IMR-90 (cell line): ENCODE data around the gene CCDC97. TPM values are rescaled to one million over a fixed set of nuclear protein-coding genes. Genes with fewer than 3 reads are reported as not detected.
"Not testable (repeated sequence)": the region's sequence is repeated elsewhere in the genome, so short reads cannot be mapped to it uniquely, and the experiment has no call there.

Source experiments
- ATAC-seq: fragments of 200-7000 bp; cut with Tn5 transposase; 2 replicates; pipeline ENCODE4 v1.9.1; 2020; ENCODE audit warnings: low read depth, mild to moderate bottlenecking, moderate library complexity
- BruUV-seq: library from RNA; stranded (reverse); fragments of 400-500 nt; replicated peaks from 2 replicates; lab custom pipeline; 2021; lab: Mats Ljungman, UMichigan
- CTCF ChIA-PET: fragments of 300-600 bp; formaldehyde crosslinking; extraction: SDS; loops from one replicate; lab custom pipeline; 2021; ENCODE audit warnings: antibody characterized with exemption; lab: Yijun Ruan, JAX
- POLR2A ChIA-PET: fragments of 300-600 bp; sonication (Branson Sonifier 250); formaldehyde crosslinking; loops from one replicate; lab custom pipeline; 2022; ENCODE audit warnings: antibody characterized with exemption; ENCODE audit not compliant: unreplicated experiment; lab: Charles Lee
- DNase-seq: peaks from one replicate; pipeline ENCODE4 v3.0.0; 2013
- H2AFZ ChIP-seq: replicated peaks from 2 replicates; pipeline ENCODE3; 2013; ENCODE audit warnings: low read length, mild to moderate bottlenecking; ENCODE audit not compliant: poor library complexity
- H2AK5ac ChIP-seq: 2 replicates; pipeline ENCODE4 v1.6.1; 2013; ENCODE audit warnings: low read depth, low read length, inconsistent platforms
- H2AK9ac ChIP-seq: replicated peaks from 2 replicates; pipeline ENCODE3; 2013; ENCODE audit warnings: mild to moderate bottlenecking, low read depth, low read length, moderate library complexity; ENCODE audit not compliant: poor library complexity
- H2BK120ac ChIP-seq: 2 replicates; pipeline ENCODE4 v1.6.1; 2013; ENCODE audit warnings: low read depth, low read length, inconsistent platforms
- H2BK15ac ChIP-seq: 3 replicates; pipeline ENCODE4 v1.6.1; 2013; ENCODE audit warnings: low read depth, low read length, inconsistent platforms
- H2BK20ac ChIP-seq: 2 replicates; pipeline ENCODE4 v1.6.1; 2013; ENCODE audit warnings: low read depth, mild to moderate bottlenecking, inconsistent platforms, low read length, moderate library complexity
- H2BK5ac ChIP-seq: 2 replicates; pipeline ENCODE4 v1.6.1; 2013; ENCODE audit warnings: mild to moderate bottlenecking, low read depth, low read length, inconsistent platforms; ENCODE audit not compliant: poor library complexity, severe bottlenecking
- H3K14ac ChIP-seq: replicated peaks from 2 replicates; pipeline ENCODE4 v1.6.1; 2013; ENCODE audit warnings: low read depth, low read length, inconsistent platforms
- H3K18ac ChIP-seq: 2 replicates; pipeline ENCODE4 v1.6.1; 2013; ENCODE audit warnings: low read depth, low read length, control low read depth
- H3K23ac ChIP-seq: 2 replicates; pipeline ENCODE4 v1.6.1; 2013; ENCODE audit warnings: low read depth, low read length, inconsistent platforms
- H3K27ac ChIP-seq: 2 replicates; pipeline ENCODE4 v1.5.1; 2013; ENCODE audit warnings: mild to moderate bottlenecking, control low read depth, low read length; ENCODE audit not compliant: insufficient read depth
- H3K27me3 ChIP-seq: 2 replicates; pipeline ENCODE4 v1.6.1; 2013; ENCODE audit warnings: low read length; ENCODE audit not compliant: control insufficient read depth, insufficient read depth
- H3K36me3 ChIP-seq: 2 replicates; pipeline ENCODE4 v1.6.1; 2013; ENCODE audit warnings: low read length, mixed read lengths; ENCODE audit not compliant: control insufficient read depth, insufficient read depth
- H3K4ac ChIP-seq: 2 replicates; pipeline ENCODE4 v1.6.1; 2013; ENCODE audit warnings: low read depth, low read length, inconsistent platforms
- H3K4me1 ChIP-seq: 2 replicates; pipeline ENCODE4 v1.6.1; 2013; ENCODE audit warnings: low read length, mixed read lengths; ENCODE audit not compliant: control insufficient read depth, insufficient read depth
- H3K4me2 ChIP-seq: 2 replicates; pipeline ENCODE4 v1.6.1; 2013; ENCODE audit warnings: low read depth, mild to moderate bottlenecking, control low read depth, low read length, moderate library complexity
- H3K4me3 ChIP-seq: 2 replicates; pipeline ENCODE4 v1.5.1; 2013; ENCODE audit warnings: low read depth, mild to moderate bottlenecking, control low read depth, low read length, moderate library complexity; ENCODE audit not compliant: insufficient read depth
- H3K56ac ChIP-seq: 2 replicates; pipeline ENCODE4 v1.6.1; 2013; ENCODE audit warnings: low read length, inconsistent platforms; ENCODE audit not compliant: insufficient read depth; ENCODE audit errors: extremely low read depth
- H3K79me1 ChIP-seq, 2 experiments: 2 replicates each; pipeline ENCODE4 v1.6.1; 2013; ENCODE audit warnings: low read length in 2 of 2, inconsistent platforms in 1 of 2, low read depth in 1 of 2
- H3K9ac ChIP-seq: 2 replicates; pipeline ENCODE4 v1.6.1; 2013; ENCODE audit warnings: low read depth, low read length, control low read depth
- H3K9me1 ChIP-seq: 2 replicates; pipeline ENCODE4 v1.6.1; 2013; ENCODE audit warnings: low read length, inconsistent platforms; ENCODE audit not compliant: insufficient read depth
- H3K9me3 ChIP-seq: 2 replicates; pipeline ENCODE4 v1.6.1; 2013; ENCODE audit warnings: low read length; ENCODE audit not compliant: control insufficient read depth, insufficient read depth
- H4K20me1 ChIP-seq: 2 replicates; pipeline ENCODE4 v1.6.1; 2013; ENCODE audit warnings: low read length, inconsistent platforms; ENCODE audit not compliant: insufficient read depth
- H4K5ac ChIP-seq: 2 replicates; pipeline ENCODE4 v1.6.1; 2013; ENCODE audit warnings: mild to moderate bottlenecking, low read depth, low read length, control low read depth
- H4K8ac ChIP-seq, 2 experiments: 2 replicates each; pipeline ENCODE4 v1.6.1; 2013; ENCODE audit warnings: low read depth in 2 of 2, low read length in 2 of 2, control low read depth in 1 of 2, inconsistent platforms in 1 of 2
- H4K91ac ChIP-seq: 2 replicates; pipeline ENCODE4 v1.6.1; 2013; ENCODE audit warnings: low read depth, low read length, inconsistent platforms; ENCODE audit not compliant: insufficient read depth
- CEBPB ChIP-seq: IDR thresholded peaks from 2 replicates; pipeline ENCODE4 v1.6.1; 2012; ENCODE audit warnings: low read depth, low read length, improper control_type of control experiment
- MAFK ChIP-seq: IDR thresholded peaks from 2 replicates; pipeline ENCODE4 v1.6.1; 2012; ENCODE audit warnings: low read depth, low read length, improper control_type of control experiment
- SMC3 ChIP-seq: fragments of 150-350 bp; IDR thresholded peaks from 2 replicates; pipeline ENCODE4 v1.6.1; 2016; ENCODE audit warnings: low read depth, mild to moderate bottlenecking, antibody characterized with exemption, low read length, moderate library complexity
- WGBS, 2 experiments: methylation state at CpG; one replicate each; pipeline versions ENCODE4 v1.1.5 to v1.1.7; 2013; ENCODE audit warnings: missing lambda C conversion rate in 2 of 2; ENCODE audit not compliant: insufficient read length in 1 of 2; ENCODE audit errors: extremely low coverage in 2 of 2; 5-methylcytosine and 5-hydroxymethylcytosine counted together
- dilution Hi-C: fragments of 300-500 bp; cut with HindIII; formaldehyde crosslinking; loops from one replicate; pipeline ENCODE4 v1.14.3; 2018; ENCODE audit warnings: low sequenced_read_pairs; ENCODE audit not compliant: unreplicated experiment
- in situ Hi-C: fragments of 300-500 bp; cut with MboI; formaldehyde crosslinking; loops from 3 replicates; pipeline ENCODE4 v1.14.3; 2019; ENCODE audit warnings: low sequenced_read_pairs, inconsistent platforms, mixed read lengths
- intact Hi-C: fragments of 100-400 bp; cut with micrococcal nuclease; formaldehyde crosslinking; loops from 2 replicates; pipeline ENCODE4 v1.10.0; 2022
- polyA plus RNA-seq, 3 experiments: library from polyadenylated mRNA; depleted of rRNA; stranded (reverse); fragments of >200 nt; gene quantifications; 2 replicates each; pipeline ENCODE4 v1.2.3, GENCODE V29; 2012; ENCODE audit warnings: low replicate concordance in 1 of 3
- total RNA-seq: library from RNA; depleted of rRNA; stranded (reverse); fragments of >200 nt; gene quantifications from 2 replicates; pipeline ENCODE4 v1.2.3, GENCODE V29; 2012

Gene CCDC97
- total and polyA plus RNA-seq, 2 of the 4 experiments (the other 2 are of a cell fraction), result 4.1 to 11.0 TPM

DNA sequence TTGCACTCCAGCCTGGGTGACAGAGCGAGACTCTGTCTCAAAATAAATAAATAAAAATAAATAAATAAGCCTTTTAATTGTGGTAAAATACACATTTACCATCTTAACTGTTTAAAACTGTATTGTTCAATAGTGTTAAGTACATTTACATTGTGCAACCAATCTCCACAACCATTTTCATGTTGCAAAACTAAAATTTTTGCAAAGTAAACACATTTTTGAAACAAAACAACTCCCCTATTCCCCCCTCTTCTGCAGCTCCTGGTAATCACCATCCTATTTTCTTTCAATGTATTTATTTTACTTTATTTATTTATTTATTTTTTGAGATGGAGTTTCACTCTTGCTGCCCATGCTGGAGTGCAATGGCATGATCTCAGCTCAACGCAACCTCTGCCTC is 59.8 kb downstream of the CCDC97 start:
- no peak overlapping the region for H2AK5ac ChIP-seq
- H4K91ac ChIP-seq, result no peak overlapping the region
- H3K4ac ChIP-seq, result no peak overlapping the region
- no peak overlapping the region for H3K14ac ChIP-seq
- no peak overlapping the region for H3K27ac ChIP-seq
- no peaks in the 10 kb centered on the region for H3K27me3 ChIP-seq
- no TSS peak for BruUV-seq
- H4K5ac ChIP-seq, result no peak overlapping the region
- H3K18ac ChIP-seq, result no peak overlapping the region
- no peak overlapping the region for H2BK120ac ChIP-seq
- POLR2A ChIA-PET, result no interaction called here
- DNase-seq, result no peak
- no peak overlapping the region for H3K23ac ChIP-seq
- H3K36me3 ChIP-seq, result no peaks in the 10 kb centered on the region
- no peak for ATAC-seq
- no peaks in the 10 kb centered on the region for H3K9me3 ChIP-seq
- no peak overlapping the region for H3K56ac ChIP-seq
- TF ChIP-seq MAFK (no peak), CEBPB (no peak), SMC3 (no peak)
- H3K4me1 ChIP-seq, result peaks cover 15% of the 10 kb centered on the region
- no CpG with 5 or more reads among the region's 2 CpGs for WGBS, 2 experiments
- dilution Hi-C loops, result no loop called here
- no peak overlapping the region for H2BK20ac ChIP-seq
- no peak overlapping the region for H3K4me2 ChIP-seq
- H3K79me1 ChIP-seq, result peaks cover 20 to 43% of the 10 kb centered on the region in 2 experiments
- CTCF ChIA-PET, result no interaction called here
- in situ Hi-C loops, result no loop called here
- intact Hi-C loops, result no loop called here
- peaks cover 3% of the 10 kb centered on the region; the same call in 1 of the 2 replicates for H4K20me1 ChIP-seq
- no peak overlapping the region for H3K9ac ChIP-seq
- H4K8ac ChIP-seq, result no peak overlapping the region
- peaks cover 6% of the 10 kb centered on the region for H3K9me1 ChIP-seq
- no peak overlapping the region for H2AK9ac ChIP-seq
- H2BK15ac ChIP-seq, result no peak overlapping the region
- no peak overlapping the region for H2AFZ ChIP-seq
- no peak overlapping the region for H2BK5ac ChIP-seq
- no peak overlapping the region for H3K4me3 ChIP-seq

DNA sequence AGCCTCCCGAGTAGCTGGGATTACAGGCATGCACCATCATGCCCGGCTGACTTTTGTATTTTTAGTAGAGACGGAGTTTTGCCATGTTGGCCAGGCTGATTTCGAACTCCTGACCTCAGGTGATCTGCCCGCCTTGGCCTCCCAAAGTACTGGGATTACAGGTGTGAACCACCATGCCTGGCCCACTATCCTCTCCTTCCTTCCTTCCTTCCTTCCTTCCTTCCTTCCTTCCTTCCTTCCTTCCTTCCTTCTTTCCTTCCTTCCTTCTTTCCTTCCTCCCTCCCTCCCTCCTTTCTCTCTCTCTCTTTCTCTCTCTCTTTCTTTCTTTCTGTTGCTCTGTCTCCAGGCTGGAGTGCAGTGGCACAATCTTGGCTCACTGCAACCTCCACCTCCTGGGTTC is 61.1 kb downstream of the CCDC97 start:
- DNase-seq, H3K27me3 ChIP-seq, H4K20me1 ChIP-seq, H2BK20ac ChIP-seq, H3K36me3 ChIP-seq, H3K23ac ChIP-seq, H2AK9ac ChIP-seq, POLR2A ChIA-PET, H3K4me3 ChIP-seq, H3K14ac ChIP-seq, H3K9ac ChIP-seq, BruUV-seq, H2AFZ ChIP-seq, ATAC-seq, H4K8ac ChIP-seq, H2BK15ac ChIP-seq, H3K9me1 ChIP-seq, dilution Hi-C loops, H2AK5ac ChIP-seq, intact Hi-C loops, H3K4me2 ChIP-seq, H2BK120ac ChIP-seq, H4K91ac ChIP-seq, H3K9me3 ChIP-seq, H3K18ac ChIP-seq, H3K56ac ChIP-seq, CTCF ChIA-PET, in situ Hi-C loops, H3K4ac ChIP-seq, H4K5ac ChIP-seq, H2BK5ac ChIP-seq, H3K27ac ChIP-seq: not testable (repeated sequence)
- H3K79me1 ChIP-seq, result peaks cover 13 to 40% of the 10 kb centered on the region in 2 experiments
- peaks cover 15% of the 10 kb centered on the region for H3K4me1 ChIP-seq
- 90% methylated on average over 2 of the region's 5 CpGs; no CpG with 5 or more reads in 1 of the 2 experiments for WGBS, 2 experiments
